Chondrocyte (in vitro differentiated cells): ENCODE results near the gene PTPN23. TPM values are rescaled to one million over a fixed set of nuclear protein-coding genes. Genes with fewer than 3 reads are reported as not detected.

Experiments
- DNase-seq: peaks from one replicate; pipeline ENCODE4 v3.0.0; 2021; ENCODE audit warnings: mixed read lengths, low spot score
- H3K27ac Mint-ChIP-seq: one replicate; pipeline ENCODE4 v1.8.0; 2021; ENCODE audit warnings: mild to moderate bottlenecking, moderate library complexity, mixed read lengths; ENCODE audit not compliant: unreplicated experiment
- H3K27me3 Mint-ChIP-seq: 2 replicates; pipeline ENCODE4 v1.8.0; 2021; ENCODE audit warnings: low read depth, mixed read lengths
- H3K36me3 Mint-ChIP-seq: 2 replicates; pipeline ENCODE4 v1.8.0; 2021; ENCODE audit warnings: low read depth, mixed read lengths
- H3K4me1 Mint-ChIP-seq: 2 replicates; pipeline ENCODE4 v1.8.0; 2021; ENCODE audit warnings: low read depth, mild to moderate bottlenecking, mixed read lengths
- H3K4me3 Mint-ChIP-seq: one replicate; pipeline ENCODE4 v1.8.0; 2021; ENCODE audit warnings: mild to moderate bottlenecking, moderate library complexity, mixed read lengths; ENCODE audit not compliant: unreplicated experiment
- H3K9me3 Mint-ChIP-seq: 2 replicates; pipeline ENCODE4 v1.8.0; 2021; ENCODE audit warnings: low read depth, mixed read lengths
- total RNA-seq: library from RNA; stranded (reverse); gene quantifications from 3 replicates; pipeline ENCODE4 v1.2.1, GENCODE V29; 2021
- TF ChIP-seq, protein P1 (sequence below): fragments of 200-600 bp; sonication (generic); IDR thresholded peaks from 2 replicates; pipeline ENCODE4 v1.5.0; 2021; ENCODE audit warnings: antibody characterized with exemption, mild to moderate bottlenecking, moderate library complexity

Gene PTPN23
- total RNA-seq, 1 donor from 2014 or later = 47.8 TPM

GRCh38 chr3:47379411-47379899 is 1.4 kb upstream of the PTPN23 start:
- H3K4me1 Mint-ChIP-seq = peaks cover 35% of the 10 kb centered on the region
- H3K4me3 Mint-ChIP-seq = peak overlapping the region; percentile 100
- no peak for DNase-seq
- no peaks in the 10 kb centered on the region for H3K27me3 Mint-ChIP-seq
- TF ChIP-seq, protein P1, sequence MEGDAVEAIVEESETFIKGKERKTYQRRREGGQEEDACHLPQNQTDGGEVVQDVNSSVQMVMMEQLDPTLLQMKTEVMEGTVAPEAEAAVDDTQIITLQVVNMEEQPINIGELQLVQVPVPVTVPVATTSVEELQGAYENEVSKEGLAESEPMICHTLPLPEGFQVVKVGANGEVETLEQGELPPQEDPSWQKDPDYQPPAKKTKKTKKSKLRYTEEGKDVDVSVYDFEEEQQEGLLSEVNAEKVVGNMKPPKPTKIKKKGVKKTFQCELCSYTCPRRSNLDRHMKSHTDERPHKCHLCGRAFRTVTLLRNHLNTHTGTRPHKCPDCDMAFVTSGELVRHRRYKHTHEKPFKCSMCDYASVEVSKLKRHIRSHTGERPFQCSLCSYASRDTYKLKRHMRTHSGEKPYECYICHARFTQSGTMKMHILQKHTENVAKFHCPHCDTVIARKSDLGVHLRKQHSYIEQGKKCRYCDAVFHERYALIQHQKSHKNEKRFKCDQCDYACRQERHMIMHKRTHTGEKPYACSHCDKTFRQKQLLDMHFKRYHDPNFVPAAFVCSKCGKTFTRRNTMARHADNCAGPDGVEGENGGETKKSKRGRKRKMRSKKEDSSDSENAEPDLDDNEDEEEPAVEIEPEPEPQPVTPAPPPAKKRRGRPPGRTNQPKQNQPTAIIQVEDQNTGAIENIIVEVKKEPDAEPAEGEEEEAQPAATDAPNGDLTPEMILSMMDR = no peak
- H3K27ac Mint-ChIP-seq = peak overlapping the region; percentile 99
- peaks cover 4% of the 10 kb centered on the region for H3K36me3 Mint-ChIP-seq
- no peaks in the 10 kb centered on the region for H3K9me3 Mint-ChIP-seq

DNA sequence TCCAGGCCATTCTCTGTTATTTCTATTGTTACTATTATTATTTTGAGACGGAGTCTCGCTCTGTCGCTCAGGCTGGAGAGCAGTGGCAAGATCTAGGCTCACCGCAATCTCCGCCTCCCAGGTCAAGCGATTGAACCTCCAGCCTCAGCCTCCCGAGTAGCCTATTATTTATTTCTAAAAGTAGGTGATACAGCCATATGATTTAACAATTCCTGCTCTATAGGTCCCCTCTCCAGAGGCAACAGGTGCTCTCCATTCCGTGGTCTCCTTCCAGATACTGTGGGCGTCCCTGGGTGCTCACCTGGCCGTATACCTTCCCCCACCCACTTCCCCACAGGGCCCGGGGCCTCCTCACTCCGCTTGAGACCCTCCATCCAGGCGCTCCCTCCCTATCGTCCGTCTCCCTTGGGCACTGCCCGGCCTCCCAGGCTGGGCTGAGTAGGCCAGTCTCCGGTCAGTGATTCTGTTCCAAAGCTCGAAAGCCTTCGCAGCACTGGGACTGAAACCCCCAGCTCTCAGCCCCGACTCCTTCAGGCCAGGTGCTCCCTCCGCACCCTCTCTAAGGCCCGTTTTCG is 708 bp upstream of the PTPN23 start:
- Mint-ChIP-seq H3K27ac (peak overlapping the region; percentile 99), H3K4me1 (peaks cover 35% of the 10 kb centered on the region), H3K27me3 (no peaks in the 10 kb centered on the region), H3K9me3 (no peaks in the 10 kb centered on the region), H3K36me3 (peaks cover 4% of the 10 kb centered on the region), H3K4me3 (peak overlapping the region; percentile 100)
- TF ChIP-seq, protein P1 = no peak
- no peak for DNase-seq

DNA sequence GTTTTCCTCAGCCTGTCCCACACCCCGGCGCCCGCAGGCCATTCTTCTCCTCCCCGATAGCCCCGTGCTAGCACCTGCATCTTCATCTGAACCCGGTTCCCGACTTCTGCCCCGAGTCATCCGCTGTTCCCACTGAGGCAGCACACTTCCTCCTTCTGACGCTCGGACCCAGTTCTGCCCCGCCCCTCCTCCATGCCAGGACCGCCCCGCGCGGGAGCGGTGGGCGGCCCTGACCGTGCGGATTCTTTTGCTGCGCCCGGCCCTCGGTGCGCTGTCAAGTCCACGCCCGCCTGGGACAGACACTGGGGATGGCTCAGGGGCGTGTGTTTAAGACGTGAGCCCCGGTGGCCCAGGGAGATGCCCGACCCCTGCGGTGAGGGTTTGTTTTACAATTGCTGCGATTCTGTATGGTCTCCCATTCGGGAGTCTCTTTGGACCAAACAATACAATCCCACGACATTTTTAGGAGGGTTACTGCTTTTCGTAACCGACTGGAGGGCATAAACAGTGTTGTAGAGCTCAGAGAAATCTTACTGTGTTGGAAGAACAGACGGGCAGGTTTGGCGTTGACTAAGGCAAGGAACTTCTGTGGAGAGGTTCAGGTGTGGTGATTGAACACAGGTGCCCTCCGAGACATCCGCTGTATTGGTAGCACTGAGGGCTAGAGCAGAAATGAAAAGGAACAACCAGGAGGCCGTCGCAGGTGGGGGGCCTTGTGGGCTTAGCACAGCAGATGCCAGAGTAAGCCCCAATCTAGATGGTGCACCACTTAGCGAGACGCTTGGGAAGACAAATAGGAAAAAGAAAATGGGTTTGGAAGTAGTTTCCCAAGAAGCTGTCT is 716 bp downstream of the PTPN23 start:
- peak overlapping the region; percentile 99 for H3K27ac Mint-ChIP-seq
- no peaks in the 10 kb centered on the region for H3K27me3 Mint-ChIP-seq
- H3K9me3 Mint-ChIP-seq = no peaks in the 10 kb centered on the region

DNA sequence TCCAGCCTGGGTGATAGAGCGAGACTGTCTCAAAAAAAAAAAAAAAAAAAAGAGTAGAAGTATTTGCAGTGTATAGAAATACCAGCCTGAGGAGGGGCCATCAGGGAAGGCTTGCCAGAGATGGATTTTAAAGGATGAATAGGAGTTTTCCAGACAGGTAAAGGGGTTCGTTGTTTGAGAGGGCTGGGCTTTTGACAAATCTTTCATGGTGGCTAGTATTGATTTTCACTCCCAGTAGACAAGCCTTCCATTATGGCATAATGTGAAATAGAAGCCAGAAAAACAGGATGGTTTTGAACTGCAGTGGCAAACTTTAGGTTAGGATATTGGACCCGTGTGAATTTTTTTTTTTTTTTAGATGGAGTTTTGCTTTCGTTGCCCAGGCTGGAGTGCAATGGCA is 3.6 kb downstream of the PTPN23 start:
- TF ChIP-seq, protein P1 = no peak
- Mint-ChIP-seq H3K36me3 (peaks cover 4% of the 10 kb centered on the region), H3K4me1 (peaks cover 40% of the 10 kb centered on the region), H3K9me3 (no peaks in the 10 kb centered on the region), H3K27me3 (no peaks in the 10 kb centered on the region), H3K27ac (no peak overlapping the region), H3K4me3 (no peak overlapping the region)
- DNase-seq = no peak

More for the DNA sequence above, 716 bp downstream of the PTPN23 start:
- DNase-seq = peak; percentile 94
- peak overlapping the region; percentile 100 for H3K4me3 Mint-ChIP-seq
- TF ChIP-seq, protein P1 = peak; percentile 20
- H3K4me1 Mint-ChIP-seq = peaks cover 40% of the 10 kb centered on the region
- peaks cover 4% of the 10 kb centered on the region for H3K36me3 Mint-ChIP-seq

- H3K4me3 Mint-ChIP-seq = no peak overlapping the region
- no peak for DNase-seq
- H3K27me3 Mint-ChIP-seq = no peaks in the 10 kb centered on the region
- H3K36me3 Mint-ChIP-seq = peaks cover 3% of the 10 kb centered on the region
- TF ChIP-seq, protein P1 = no peak
- no peaks in the 10 kb centered on the region for H3K9me3 Mint-ChIP-seq
- peaks cover 34% of the 10 kb centered on the region for H3K4me1 Mint-ChIP-seq
- no peak overlapping the region for H3K27ac Mint-ChIP-seq
Observed at GRCh38 chr3:47385007-47385406, 4.2 kb downstream of the PTPN23 start.
